ENCODE data around the gene DDX17.

The DDX17 gene

DNA sequence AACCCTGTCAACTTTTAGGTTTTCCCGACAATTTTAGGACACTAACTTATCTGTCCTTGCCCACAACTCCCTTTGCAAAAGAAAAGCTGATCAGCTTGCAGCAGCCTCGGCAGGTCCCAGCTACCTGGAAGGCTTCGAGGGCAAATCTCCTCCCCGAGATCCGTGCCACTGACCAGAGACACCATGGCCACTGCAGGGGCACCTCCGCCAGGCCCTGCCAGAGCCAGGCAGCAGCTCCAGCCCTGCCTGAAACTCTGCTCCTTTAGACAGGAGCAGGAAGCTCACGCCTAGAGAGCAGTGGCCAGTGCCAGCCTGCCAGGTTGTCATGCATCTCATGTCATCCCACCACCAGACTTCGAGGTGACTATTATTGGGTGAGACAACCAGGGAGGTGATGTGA lies 72.2 kb downstream of the DDX17 start:
- no peak for DNase-seq (ENCODE audit: low read depth in 2 of 2)
- no peak overlapping the region for H3K4me3 ChIP-seq (replicated peaks in 1 of 2; ENCODE audit: low read depth in 2 of 2, low read length in 2 of 2)
- TF ChIP-seq, protein P1, sequence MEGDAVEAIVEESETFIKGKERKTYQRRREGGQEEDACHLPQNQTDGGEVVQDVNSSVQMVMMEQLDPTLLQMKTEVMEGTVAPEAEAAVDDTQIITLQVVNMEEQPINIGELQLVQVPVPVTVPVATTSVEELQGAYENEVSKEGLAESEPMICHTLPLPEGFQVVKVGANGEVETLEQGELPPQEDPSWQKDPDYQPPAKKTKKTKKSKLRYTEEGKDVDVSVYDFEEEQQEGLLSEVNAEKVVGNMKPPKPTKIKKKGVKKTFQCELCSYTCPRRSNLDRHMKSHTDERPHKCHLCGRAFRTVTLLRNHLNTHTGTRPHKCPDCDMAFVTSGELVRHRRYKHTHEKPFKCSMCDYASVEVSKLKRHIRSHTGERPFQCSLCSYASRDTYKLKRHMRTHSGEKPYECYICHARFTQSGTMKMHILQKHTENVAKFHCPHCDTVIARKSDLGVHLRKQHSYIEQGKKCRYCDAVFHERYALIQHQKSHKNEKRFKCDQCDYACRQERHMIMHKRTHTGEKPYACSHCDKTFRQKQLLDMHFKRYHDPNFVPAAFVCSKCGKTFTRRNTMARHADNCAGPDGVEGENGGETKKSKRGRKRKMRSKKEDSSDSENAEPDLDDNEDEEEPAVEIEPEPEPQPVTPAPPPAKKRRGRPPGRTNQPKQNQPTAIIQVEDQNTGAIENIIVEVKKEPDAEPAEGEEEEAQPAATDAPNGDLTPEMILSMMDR (IDR thresholded peaks at IDR 0.05; ENCODE audit: low read depth, low read length), result no peak

All from cardiac fibroblast (primary cell).